ENCODE measurements around the gene KBTBD13.
A peak's percentile ranks its signal among the peaks of the same experiment; 100 is the strongest.
"Not testable (repeated sequence)": the region's sequence is repeated elsewhere in the genome, so short reads cannot be mapped to it uniquely, and the experiment has no call there.

The KBTBD13 gene

GRCh38 chr15:65071381-65071811 lies 5.2 kb upstream of the KBTBD13 start:
- DNase-seq: no peak

- no peak for DNase-seq
These were observed 4.5 kb upstream of the KBTBD13 start for GRCh38 chr15:65072027-65072426.

GRCh38 chr15:65072617-65073016 lies 3.9 kb upstream of the KBTBD13 start:
- no peak for DNase-seq

- not testable (repeated sequence) for DNase-seq
These were observed 1.6 kb upstream of the KBTBD13 start for GRCh38 chr15:65074946-65075345.

- not testable (repeated sequence) for DNase-seq
These were observed 745 bp upstream of the KBTBD13 start for GRCh38 chr15:65075607-65076395.

- no peak for DNase-seq
These were observed 890 bp downstream of the KBTBD13 start for GRCh38 chr15:65077291-65077980.

GRCh38 chr15:65077981-65078352 lies 1.4 kb downstream of the KBTBD13 start:
- DNase-seq: no peak

GRCh38 chr15:65079580-65079979 lies 3.0 kb downstream of the KBTBD13 start:
- DNase-seq: no peak

- DNase-seq: no peak
These were observed 4.7 kb downstream of the KBTBD13 start for GRCh38 chr15:65081270-65081669.

GRCh38 chr15:65081758-65082157 lies 5.2 kb downstream of the KBTBD13 start:
- DNase-seq: no peak

GRCh38 chr15:65082303-65082953 lies 5.9 kb downstream of the KBTBD13 start:
- no peak for DNase-seq

GRCh38 chr15:65083262-65083701 lies 6.7 kb downstream of the KBTBD13 start:
- no peak for DNase-seq

GRCh38 chr15:65084500-65085206 lies 8.1 kb downstream of the KBTBD13 start:
- no peak for DNase-seq

GRCh38 chr15:65085207-65085753 lies 8.7 kb downstream of the KBTBD13 start:
- no peak for DNase-seq

- peak in 1 of 2 experiments; percentile 4 for DNase-seq
These were observed 9.6 kb downstream of the KBTBD13 start for GRCh38 chr15:65085990-65086679.

- DNase-seq: no peak
These were observed 10.2 kb downstream of the KBTBD13 start for GRCh38 chr15:65086680-65087111.

GRCh38 chr15:65087411-65087810 lies 10.9 kb downstream of the KBTBD13 start:
- no peak for DNase-seq

- DNase-seq: no peak
These were observed 11.5 kb downstream of the KBTBD13 start for GRCh38 chr15:65087873-65088642.

GRCh38 chr15:65088643-65089021 lies 12.1 kb downstream of the KBTBD13 start:
- no peak for DNase-seq

GRCh38 chr15:65089206-65089824 lies 12.8 kb downstream of the KBTBD13 start:
- DNase-seq: no peak

All from NCI-H1930 (cell line).